ENCODE data around the gene SOAT1. TPM values are rescaled to one million over a fixed set of nuclear protein-coding genes. Genes with fewer than 3 reads are reported as not detected.

Gene SOAT1
- total RNA-seq, 1 experiment from 2014 or later = 28.4 TPM

DNA sequence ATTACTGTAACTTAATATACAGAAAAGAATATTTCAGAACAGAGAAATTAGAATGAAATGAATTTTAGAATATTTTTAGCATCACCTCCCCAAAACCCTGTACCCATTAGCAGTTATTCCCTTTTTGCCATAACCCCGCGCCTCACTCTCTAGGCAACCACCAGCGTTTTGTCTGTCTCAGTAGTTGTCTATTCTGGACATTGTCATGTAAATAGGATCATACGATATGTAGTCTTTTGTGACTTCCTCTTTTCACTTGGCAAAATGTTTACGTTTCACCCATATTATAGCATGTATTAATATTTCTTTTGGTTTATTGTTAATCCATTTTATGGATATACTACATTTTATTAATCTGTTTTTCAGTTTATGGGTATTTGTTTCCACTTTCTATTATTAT, 24.9 kb downstream of the SOAT1 start:
- peaks cover 9% of the 10 kb centered on the region for H3K4me1 Mint-ChIP-seq (ENCODE audit: insufficient read depth, unreplicated experiment)
- no TSS peak for BruUV-seq (replicated peaks)
- no peaks in the 10 kb centered on the region for H3K36me3 Mint-ChIP-seq (ENCODE audit: insufficient read depth, unreplicated experiment)
- H3K4me3 Mint-ChIP-seq (ENCODE audit: unreplicated experiment) = no peak overlapping the region
- POLR2A ChIA-PET = no interaction called here
- CTCF ChIA-PET = no interaction called here
- H3K27ac Mint-ChIP-seq (ENCODE audit: low read depth, unreplicated experiment) = no peak overlapping the region
- intact Hi-C loops (cut with micrococcal nuclease) = no loop called here
- H3K27me3 Mint-ChIP-seq (ENCODE audit: insufficient read depth, unreplicated experiment) = no peaks in the 10 kb centered on the region
- TF ChIP-seq, protein P1, sequence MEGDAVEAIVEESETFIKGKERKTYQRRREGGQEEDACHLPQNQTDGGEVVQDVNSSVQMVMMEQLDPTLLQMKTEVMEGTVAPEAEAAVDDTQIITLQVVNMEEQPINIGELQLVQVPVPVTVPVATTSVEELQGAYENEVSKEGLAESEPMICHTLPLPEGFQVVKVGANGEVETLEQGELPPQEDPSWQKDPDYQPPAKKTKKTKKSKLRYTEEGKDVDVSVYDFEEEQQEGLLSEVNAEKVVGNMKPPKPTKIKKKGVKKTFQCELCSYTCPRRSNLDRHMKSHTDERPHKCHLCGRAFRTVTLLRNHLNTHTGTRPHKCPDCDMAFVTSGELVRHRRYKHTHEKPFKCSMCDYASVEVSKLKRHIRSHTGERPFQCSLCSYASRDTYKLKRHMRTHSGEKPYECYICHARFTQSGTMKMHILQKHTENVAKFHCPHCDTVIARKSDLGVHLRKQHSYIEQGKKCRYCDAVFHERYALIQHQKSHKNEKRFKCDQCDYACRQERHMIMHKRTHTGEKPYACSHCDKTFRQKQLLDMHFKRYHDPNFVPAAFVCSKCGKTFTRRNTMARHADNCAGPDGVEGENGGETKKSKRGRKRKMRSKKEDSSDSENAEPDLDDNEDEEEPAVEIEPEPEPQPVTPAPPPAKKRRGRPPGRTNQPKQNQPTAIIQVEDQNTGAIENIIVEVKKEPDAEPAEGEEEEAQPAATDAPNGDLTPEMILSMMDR (IDR thresholded peaks at IDR 0.05; ENCODE audit: unreplicated experiment) = no peak
- no peak for DNase-seq (ENCODE audit: unreplicated experiment)
- H3K9me3 Mint-ChIP-seq (ENCODE audit: unreplicated experiment) = no peaks in the 10 kb centered on the region

DNA sequence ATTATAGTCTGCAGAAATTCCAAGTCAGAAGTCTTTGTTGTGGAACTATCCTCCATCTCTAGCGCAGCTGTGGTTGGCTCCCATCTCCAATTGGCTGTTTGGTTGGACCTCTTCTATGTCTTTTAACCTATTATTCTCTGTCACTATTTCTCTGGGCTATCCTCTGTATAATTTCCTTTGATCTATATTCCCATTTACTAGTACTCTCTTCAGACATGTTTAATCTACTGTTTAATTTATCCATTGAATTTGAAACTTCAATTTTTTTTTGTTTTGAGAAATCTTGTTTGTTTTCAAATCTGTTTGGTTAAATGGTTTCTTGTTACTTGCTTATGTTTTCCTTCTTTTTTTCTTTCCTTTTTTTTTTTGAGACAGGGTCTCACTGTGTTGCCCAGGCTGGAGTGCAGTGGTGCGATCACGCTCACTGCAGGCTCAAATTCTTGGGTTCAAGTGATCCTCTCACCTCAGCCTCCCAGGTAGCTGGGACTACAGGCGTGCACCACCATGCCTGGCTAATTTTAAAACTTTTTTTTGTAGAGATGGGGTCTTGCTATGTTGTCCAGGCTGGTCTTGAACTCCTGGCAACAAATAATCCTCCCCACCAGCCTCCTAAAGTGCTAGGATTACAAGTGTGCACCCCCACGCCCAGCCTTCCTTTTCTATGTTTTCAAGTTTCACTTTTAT, 28.1 kb downstream of the SOAT1 start:
- ChIA-PET CTCF (no interaction called here), POLR2A (interaction anchor here (0.6 kb wide), 2 partner anchors 9 to 443 kb away, joined by 3 read pairs; no protein-coding TSS in a partner anchor)
- H3K36me3 Mint-ChIP-seq (ENCODE audit: insufficient read depth, unreplicated experiment) = peaks cover 6% of the 10 kb centered on the region
- no peak overlapping the region for H3K27ac Mint-ChIP-seq (ENCODE audit: low read depth, unreplicated experiment)
- no peak for DNase-seq (ENCODE audit: unreplicated experiment)
- H3K4me1 Mint-ChIP-seq (ENCODE audit: insufficient read depth, unreplicated experiment) = peaks cover 9% of the 10 kb centered on the region
- H3K9me3 Mint-ChIP-seq (ENCODE audit: unreplicated experiment) = no peaks in the 10 kb centered on the region
- intact Hi-C loops (cut with micrococcal nuclease) = no loop called here
- H3K27me3 Mint-ChIP-seq (ENCODE audit: insufficient read depth, unreplicated experiment) = no peaks in the 10 kb centered on the region
- TF ChIP-seq, protein P1 (IDR thresholded peaks at IDR 0.05; ENCODE audit: unreplicated experiment) = no peak
- no peak overlapping the region for H3K4me3 Mint-ChIP-seq (ENCODE audit: unreplicated experiment)
- BruUV-seq (replicated peaks) = no TSS peak

DNA sequence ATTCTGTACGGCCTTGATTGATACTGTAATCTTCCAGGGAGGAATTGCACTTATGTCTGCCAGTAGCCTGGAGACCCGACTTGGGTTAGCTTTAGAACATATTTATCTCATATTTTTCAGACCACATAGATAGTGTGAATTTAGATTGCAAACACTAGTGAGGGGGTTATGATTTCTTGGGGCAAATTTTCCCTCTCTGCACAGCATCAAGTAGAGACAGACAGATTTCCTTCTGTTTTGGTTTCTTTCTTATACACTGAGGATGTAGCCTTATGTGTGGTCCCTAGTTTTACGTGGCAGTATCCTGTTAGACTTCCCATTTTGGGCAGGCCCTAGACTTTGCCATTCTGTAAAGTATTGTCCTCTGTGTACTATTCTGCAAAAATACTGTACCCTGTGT, 29.0 kb downstream of the SOAT1 start:
- Mint-ChIP-seq H3K36me3 (ENCODE audit: insufficient read depth, unreplicated experiment) (peaks cover 6% of the 10 kb centered on the region), H3K4me1 (ENCODE audit: insufficient read depth, unreplicated experiment) (peaks cover 9% of the 10 kb centered on the region), H3K9me3 (ENCODE audit: unreplicated experiment) (no peaks in the 10 kb centered on the region), H3K4me3 (ENCODE audit: unreplicated experiment) (no peak overlapping the region), H3K27ac (ENCODE audit: low read depth, unreplicated experiment) (no peak overlapping the region), H3K27me3 (ENCODE audit: insufficient read depth, unreplicated experiment) (no peaks in the 10 kb centered on the region)
- TF ChIP-seq, protein P1 (IDR thresholded peaks at IDR 0.05; ENCODE audit: unreplicated experiment) = no peak
- intact Hi-C loops (cut with micrococcal nuclease) = no loop called here
- no peak for DNase-seq (ENCODE audit: unreplicated experiment)
- POLR2A ChIA-PET = interaction anchor here (0.6 kb wide), 1 partner anchor 444 kb away, joined by 3 read pairs; no protein-coding TSS in a partner anchor
- no TSS peak for BruUV-seq (replicated peaks)
- CTCF ChIA-PET = no interaction called here

DNA sequence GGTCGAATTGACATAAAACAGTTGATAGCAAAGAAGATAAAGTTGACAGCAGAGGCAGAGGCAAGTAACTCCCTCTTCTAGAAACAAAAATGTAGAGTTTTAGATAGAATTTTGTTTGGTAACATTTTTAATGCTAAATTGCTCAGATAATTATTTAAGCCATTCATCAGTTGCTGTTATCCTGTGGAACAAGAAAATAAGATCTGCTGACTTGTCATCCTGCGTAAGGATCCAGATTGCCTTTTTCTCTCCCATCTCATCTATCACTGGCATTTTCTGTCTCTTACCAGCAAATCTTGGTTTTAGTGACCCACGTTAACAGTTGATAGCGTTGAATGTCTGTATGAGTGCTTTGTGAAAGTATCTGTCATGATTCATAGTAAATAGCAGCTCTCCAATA, 29.8 kb downstream of the SOAT1 start:
- Mint-ChIP-seq H3K4me1 (ENCODE audit: insufficient read depth, unreplicated experiment) (peaks cover 9% of the 10 kb centered on the region), H3K9me3 (ENCODE audit: unreplicated experiment) (no peaks in the 10 kb centered on the region), H3K27me3 (ENCODE audit: insufficient read depth, unreplicated experiment) (no peaks in the 10 kb centered on the region), H3K27ac (ENCODE audit: low read depth, unreplicated experiment) (no peak overlapping the region), H3K36me3 (ENCODE audit: insufficient read depth, unreplicated experiment) (peaks cover 13% of the 10 kb centered on the region), H3K4me3 (ENCODE audit: unreplicated experiment) (no peak overlapping the region)
- ChIA-PET POLR2A (interaction anchor here (0.9 kb wide), 1 partner anchor 12 kb away, joined by 4 read pairs; no protein-coding TSS in a partner anchor), CTCF (interaction anchor here (0.7 kb wide), 1 partner anchor 23 kb away, joined by 3 read pairs; no protein-coding TSS in a partner anchor)
- no peak for DNase-seq (ENCODE audit: unreplicated experiment)
- TF ChIP-seq, protein P1 (IDR thresholded peaks at IDR 0.05; ENCODE audit: unreplicated experiment) = no peak
- no TSS peak for BruUV-seq (replicated peaks)
- intact Hi-C loops (cut with micrococcal nuclease) = no loop called here

Data from MCF 10A (cell line).